ENCODE data around the gene PRKCZ. TPM values are rescaled to one million over a fixed set of nuclear protein-coding genes. Genes with fewer than 3 reads are reported as not detected.

Gene PRKCZ
- polyA plus RNA-seq, 3 donors: 0.74 to 1.9 (median 1.4) TPM

- H3K27me3 ChIP-seq (ENCODE audit: control insufficient read depth in 2 of 2, insufficient read depth in 2 of 2, low read length in 2 of 2): no peaks in the 10 kb centered on the region
- Mint-ChIP-seq H3K4me3 (no peak overlapping the region), H3K4me1 (peaks cover 17% of the 10 kb centered on the region), H3K9me3 (peaks cover 0 to 1% (median 0%) of the 10 kb centered on the region in 7 donors), H3K36me3 (peaks cover 4 to 16% of the 10 kb centered on the region in 2 donors), H3K27ac (peak overlapping the region in 1 of 7 donors; percentile 68), H3K27me3 (ENCODE audit: low read depth in 3 of 3) (peaks cover 1 to 3% (median 3%) of the 10 kb centered on the region in 3 donors)
- no peaks in the 10 kb centered on the region for H4K20me1 ChIP-seq (ENCODE audit: insufficient read depth, low read length)
- intact Hi-C loops (cut with micrococcal nuclease): no loop called here
- TF ChIP-seq, protein P1, sequence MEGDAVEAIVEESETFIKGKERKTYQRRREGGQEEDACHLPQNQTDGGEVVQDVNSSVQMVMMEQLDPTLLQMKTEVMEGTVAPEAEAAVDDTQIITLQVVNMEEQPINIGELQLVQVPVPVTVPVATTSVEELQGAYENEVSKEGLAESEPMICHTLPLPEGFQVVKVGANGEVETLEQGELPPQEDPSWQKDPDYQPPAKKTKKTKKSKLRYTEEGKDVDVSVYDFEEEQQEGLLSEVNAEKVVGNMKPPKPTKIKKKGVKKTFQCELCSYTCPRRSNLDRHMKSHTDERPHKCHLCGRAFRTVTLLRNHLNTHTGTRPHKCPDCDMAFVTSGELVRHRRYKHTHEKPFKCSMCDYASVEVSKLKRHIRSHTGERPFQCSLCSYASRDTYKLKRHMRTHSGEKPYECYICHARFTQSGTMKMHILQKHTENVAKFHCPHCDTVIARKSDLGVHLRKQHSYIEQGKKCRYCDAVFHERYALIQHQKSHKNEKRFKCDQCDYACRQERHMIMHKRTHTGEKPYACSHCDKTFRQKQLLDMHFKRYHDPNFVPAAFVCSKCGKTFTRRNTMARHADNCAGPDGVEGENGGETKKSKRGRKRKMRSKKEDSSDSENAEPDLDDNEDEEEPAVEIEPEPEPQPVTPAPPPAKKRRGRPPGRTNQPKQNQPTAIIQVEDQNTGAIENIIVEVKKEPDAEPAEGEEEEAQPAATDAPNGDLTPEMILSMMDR (IDR thresholded peaks at IDR 0.05): no peak
- no peaks in the 10 kb centered on the region for H3K36me3 ChIP-seq (replicated peaks in 1 of 2; ENCODE audit: control insufficient read depth in 1 of 2, insufficient read depth in 2 of 2, low read length in 2 of 2)
- no peak overlapping the region for H2AFZ ChIP-seq (ENCODE audit: insufficient read depth, low read depth, low read length, poor library complexity, severe bottlenecking)
- H3K79me2 ChIP-seq (ENCODE audit: insufficient read depth, low read length): no peaks in the 10 kb centered on the region
- peaks cover 12 to 14% of the 10 kb centered on the region in 2 donors for H3K4me1 ChIP-seq (ENCODE audit: control insufficient read depth in 1 of 2, insufficient read depth in 2 of 2, low read length in 2 of 2)
- no peak overlapping the region for H3K4me3 ChIP-seq (replicated peaks in 1 of 3; ENCODE audit: low read depth in 2 of 3, low read length in 3 of 3)
- H3K27ac ChIP-seq (ENCODE audit: low read depth in 1 of 2, low read length in 2 of 2): no peak overlapping the region
- H3K4me2 ChIP-seq (replicated peaks; ENCODE audit: extremely low read depth, low read length, poor library complexity, severe bottlenecking): no peak overlapping the region
- WGBS (ENCODE audit: insufficient coverage): 96% methylated on average over 34 of the region's 42 CpGs
- DNase-seq: no peak
- H3K9ac ChIP-seq (ENCODE audit: insufficient read depth, low read length, poor library complexity, severe bottlenecking): no peak overlapping the region
- H3K9me3 ChIP-seq (replicated peaks in 1 of 2; ENCODE audit: control insufficient read depth in 1 of 2, insufficient read depth in 1 of 2, low read length in 2 of 2): no peaks in the 10 kb centered on the region
These were observed 125.7 kb downstream of the PRKCZ start for GRCh38 chr1:2175681-2176454.

DNA sequence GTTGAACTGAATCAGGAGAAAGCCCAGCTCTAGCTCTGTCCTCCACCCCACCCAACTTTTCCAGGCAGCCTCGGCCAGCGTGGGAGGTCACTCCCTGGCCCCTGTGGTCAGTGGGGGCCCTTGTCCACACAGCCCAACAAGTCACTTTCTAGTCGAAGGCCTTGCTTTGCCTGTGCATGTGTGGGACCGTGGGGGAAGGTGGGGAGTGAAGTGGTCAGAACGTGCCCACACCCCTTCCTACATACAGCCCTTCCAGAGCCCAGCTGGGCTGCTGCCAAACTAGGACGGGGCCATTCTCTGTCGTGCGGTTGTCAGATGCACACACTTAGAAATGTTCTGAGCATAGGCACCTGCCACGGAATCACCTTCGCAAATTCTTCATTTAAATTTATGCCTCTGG lies 126.4 kb downstream of the PRKCZ start:
- intact Hi-C loops (cut with micrococcal nuclease): no loop called here
- Mint-ChIP-seq H3K4me3 (no peak overlapping the region), H3K27ac (no peak overlapping the region), H3K36me3 (peaks cover 4 to 16% of the 10 kb centered on the region in 2 donors), H3K27me3 (ENCODE audit: low read depth in 3 of 3) (peaks cover 1 to 3% (median 3%) of the 10 kb centered on the region in 3 donors), H3K4me1 (peaks cover 17% of the 10 kb centered on the region), H3K9me3 (peaks cover 0 to 1% (median 0%) of the 10 kb centered on the region in 7 donors)
- H3K27me3 ChIP-seq (ENCODE audit: control insufficient read depth in 2 of 2, insufficient read depth in 2 of 2, low read length in 2 of 2): no peaks in the 10 kb centered on the region
- H4K20me1 ChIP-seq (ENCODE audit: insufficient read depth, low read length): no peaks in the 10 kb centered on the region
- no peak overlapping the region for H3K9ac ChIP-seq (ENCODE audit: insufficient read depth, low read length, poor library complexity, severe bottlenecking)
- no peaks in the 10 kb centered on the region for H3K36me3 ChIP-seq (replicated peaks in 1 of 2; ENCODE audit: control insufficient read depth in 1 of 2, insufficient read depth in 2 of 2, low read length in 2 of 2)
- TF ChIP-seq, protein P1 (IDR thresholded peaks at IDR 0.05): no peak
- DNase-seq: no peak
- no peaks in the 10 kb centered on the region for H3K9me3 ChIP-seq (replicated peaks in 1 of 2; ENCODE audit: control insufficient read depth in 1 of 2, insufficient read depth in 1 of 2, low read length in 2 of 2)
- no peak overlapping the region for H3K4me2 ChIP-seq (replicated peaks; ENCODE audit: extremely low read depth, low read length, poor library complexity, severe bottlenecking)
- no peak overlapping the region for H3K27ac ChIP-seq (ENCODE audit: low read depth in 1 of 2, low read length in 2 of 2)
- no peak overlapping the region for H3K4me3 ChIP-seq (replicated peaks in 1 of 3; ENCODE audit: low read depth in 2 of 3, low read length in 3 of 3)
- peaks cover 12 to 14% of the 10 kb centered on the region in 2 donors for H3K4me1 ChIP-seq (ENCODE audit: control insufficient read depth in 1 of 2, insufficient read depth in 2 of 2, low read length in 2 of 2)
- no peak overlapping the region for H2AFZ ChIP-seq (ENCODE audit: insufficient read depth, low read depth, low read length, poor library complexity, severe bottlenecking)
- H3K79me2 ChIP-seq (ENCODE audit: insufficient read depth, low read length): no peaks in the 10 kb centered on the region
- 100% methylated on average over 2 of the region's 10 CpGs for WGBS (ENCODE audit: insufficient coverage)
